Measurements from ENCODE around the gene TEX261.

- no peak for TF ChIP-seq MAX (IDR thresholded peaks at IDR 0.05; ENCODE audit: low read depth)
- peak; percentile 43; the same call in 1 of the 2 replicates for TF ChIP-seq TAF1 (IDR thresholded peaks at IDR 0.05; ENCODE audit: borderline replicate concordance, low read depth, low read length)
- TF ChIP-seq POLR2AphosphoS5 (IDR thresholded peaks at IDR 0.05; ENCODE audit: low read depth, low read length), result peak; percentile 29; the same call in 1 of the 2 replicates
- TF ChIP-seq CTCF (IDR thresholded peaks at IDR 0.05), result peak; percentile 63
- no peak for TF ChIP-seq EZH2phosphoT487 (IDR thresholded peaks at IDR 0.05; ENCODE audit: borderline replicate concordance, low read depth)
- no peak for TF ChIP-seq RAD21 (IDR thresholded peaks at IDR 0.05; ENCODE audit: low read length)
- no peak for TF ChIP-seq NFIC (IDR thresholded peaks at IDR 0.05; ENCODE audit: borderline replicate concordance)
- no peak for TF ChIP-seq JUND (IDR thresholded peaks at IDR 0.05)
- TF ChIP-seq EP300 (IDR thresholded peaks at IDR 0.05; ENCODE audit: borderline replicate concordance in 1 of 2, low read depth in 1 of 2, low read length in 1 of 2), result peak in 1 of 2 experiments; percentile 3; a peak in 1 of 4 replicates
- TF ChIP-seq MXI1 (IDR thresholded peaks at IDR 0.05; ENCODE audit: low read depth, low read length), result peak; percentile 50; the same call in 1 of the 2 replicates
- no peak for TF ChIP-seq RFX5 (IDR thresholded peaks at IDR 0.05; ENCODE audit: low read length)
- no peak for TF ChIP-seq REST (IDR thresholded peaks at IDR 0.05; ENCODE audit: low read depth, low read length)
- TF ChIP-seq GABPA (IDR thresholded peaks at IDR 0.05; ENCODE audit: low read depth), result no peak
- TF ChIP-seq RXRA (IDR thresholded peaks at IDR 0.05; ENCODE audit: borderline replicate concordance, low read depth), result no peak
These were observed at the start of gene TEX261 for GRCh38 chr2:70994699-70995425.
